GM19397 (cell line): ENCODE measurements around the gene WBP1.
A peak's percentile ranks its signal among the peaks of the same experiment; 100 is the strongest.
"Not testable (repeated sequence)": the region's sequence is repeated elsewhere in the genome, so short reads cannot be mapped to it uniquely, and the experiment has no call there.

Experiments used
- ATAC-seq: cut with Tn5 transposase; IDR thresholded peaks from one replicate; pipeline ENCODE4 v1.9.1; 2021; ENCODE audit warnings: mild to moderate bottlenecking, moderate library complexity; ENCODE audit not compliant: unreplicated experiment

The WBP1 gene

GRCh38 chr2:74481431-74481830, 23.2 kb downstream of the WBP1 start:
- no peak for ATAC-seq

DNA sequence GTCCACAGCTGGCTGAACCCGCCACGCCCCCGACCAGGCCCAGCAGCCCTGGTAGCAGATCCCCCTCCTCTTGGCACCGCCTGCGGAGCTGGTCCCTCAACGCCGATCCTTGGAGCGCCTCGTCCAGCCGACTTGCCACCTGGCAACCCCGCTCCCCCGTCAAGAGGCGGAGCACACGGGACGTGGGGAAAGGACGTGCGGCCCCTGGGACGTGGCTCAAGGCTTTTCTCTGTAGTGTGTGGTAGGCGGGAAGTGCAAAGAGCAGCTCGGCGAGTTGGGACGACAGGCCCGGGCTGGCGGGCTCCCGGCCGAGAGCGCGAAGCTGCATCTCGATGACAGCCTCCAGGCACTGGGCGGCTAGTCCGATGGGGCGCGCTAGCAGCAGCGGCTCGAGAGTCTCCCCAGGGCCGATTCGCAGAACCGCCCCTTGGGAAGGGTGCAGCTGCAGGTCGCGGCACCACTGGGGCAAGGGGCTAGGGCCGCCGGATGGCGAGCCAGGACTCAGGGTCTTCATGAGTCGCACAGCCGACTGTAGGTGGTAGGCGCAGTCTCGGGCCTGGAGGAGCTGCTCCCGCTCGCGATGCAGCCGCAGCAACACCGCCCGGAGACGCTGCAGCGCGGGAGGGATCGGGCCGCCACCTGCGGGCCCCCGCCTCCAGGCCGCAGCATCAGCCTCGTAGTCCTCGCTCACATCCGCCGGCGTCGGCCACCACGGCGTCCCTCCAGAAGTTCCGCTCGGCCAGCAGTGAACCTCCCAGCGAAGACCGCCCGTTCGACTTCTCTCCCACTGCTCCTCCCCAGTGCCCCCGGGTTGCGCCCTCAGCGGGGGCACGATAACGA, 23.9 kb downstream of the WBP1 start:
- peak; percentile 51 for ATAC-seq

- ATAC-seq = peak; percentile 83
These were observed 24.8 kb downstream of the WBP1 start, which contains the start of the genes CCDC142 and TTC31 for GRCh38 chr2:74482801-74483674. CCDC142 (minus strand) TSS chr2:74482998; CDS start chr2:74482837, 161 bp downstream. TTC31 (plus strand) TSS chr2:74483081; CDS start chr2:74483096, 15 bp downstream.

- ATAC-seq = not testable (repeated sequence)
These were observed 25.5 kb downstream of the WBP1 start for GRCh38 chr2:74483675-74484164.

DNA sequence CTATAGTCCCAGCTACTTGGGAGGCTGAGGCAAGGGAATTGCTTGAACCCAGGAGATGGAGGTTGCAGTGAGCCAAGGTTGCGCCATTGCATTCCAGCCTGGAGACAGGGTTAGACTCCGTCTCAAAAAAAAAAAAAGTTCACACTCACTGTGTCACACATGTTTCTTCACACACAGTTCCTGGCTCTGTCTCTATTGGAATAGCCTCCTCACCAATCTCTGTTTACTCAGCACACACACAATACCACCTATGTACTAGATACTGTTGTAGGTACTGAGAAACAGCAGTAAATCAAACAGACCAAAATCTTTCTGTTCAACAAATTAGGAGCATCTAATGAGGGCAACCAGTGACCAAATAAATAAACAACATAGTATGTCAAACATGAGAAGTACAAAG, 27.9 kb downstream of the WBP1 start:
- ATAC-seq = no peak

DNA sequence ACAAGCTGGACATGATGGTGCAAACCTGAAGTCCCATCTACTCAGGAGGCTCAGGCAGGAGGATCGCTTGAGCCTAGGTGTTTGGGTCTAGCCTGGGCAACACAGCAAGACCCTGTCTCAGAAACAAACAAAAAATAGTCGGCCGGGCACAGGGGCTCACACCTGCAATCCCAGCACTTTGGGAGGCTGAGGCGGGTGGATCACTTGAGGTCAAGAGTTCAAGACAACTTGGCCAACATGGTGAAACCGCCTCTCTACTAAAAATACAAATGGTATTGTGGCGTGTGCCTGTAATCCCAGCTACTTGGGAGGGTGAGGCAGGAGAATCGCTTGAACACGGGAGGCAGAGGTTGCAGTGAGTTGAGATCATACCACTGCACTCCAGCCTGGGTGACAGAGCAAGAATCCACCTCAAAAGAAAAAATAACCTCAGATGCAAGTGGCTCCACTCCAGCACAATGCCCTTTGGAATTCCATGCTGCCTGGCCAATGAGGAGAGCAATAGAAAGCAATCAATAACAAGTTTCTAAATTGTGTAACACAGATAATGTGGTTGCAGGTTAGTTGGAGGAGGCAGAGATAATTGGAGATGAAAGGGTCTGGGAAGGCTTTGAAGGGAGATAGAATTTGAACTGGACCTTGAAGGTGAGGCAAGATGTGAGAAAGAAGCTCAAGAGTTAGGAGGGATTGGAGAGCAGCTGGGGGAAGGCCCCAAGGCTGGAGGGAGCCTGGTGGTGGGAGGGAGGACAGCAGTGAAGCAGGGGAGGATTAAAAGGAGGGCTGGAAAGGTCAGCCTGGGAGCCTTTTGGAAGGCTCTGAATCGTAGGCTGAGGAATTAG, 30.6 kb downstream of the WBP1 start:
- no peak for ATAC-seq

GRCh38 chr2:74489906-74490305, 31.7 kb downstream of the WBP1 start:
- ATAC-seq = no peak

DNA sequence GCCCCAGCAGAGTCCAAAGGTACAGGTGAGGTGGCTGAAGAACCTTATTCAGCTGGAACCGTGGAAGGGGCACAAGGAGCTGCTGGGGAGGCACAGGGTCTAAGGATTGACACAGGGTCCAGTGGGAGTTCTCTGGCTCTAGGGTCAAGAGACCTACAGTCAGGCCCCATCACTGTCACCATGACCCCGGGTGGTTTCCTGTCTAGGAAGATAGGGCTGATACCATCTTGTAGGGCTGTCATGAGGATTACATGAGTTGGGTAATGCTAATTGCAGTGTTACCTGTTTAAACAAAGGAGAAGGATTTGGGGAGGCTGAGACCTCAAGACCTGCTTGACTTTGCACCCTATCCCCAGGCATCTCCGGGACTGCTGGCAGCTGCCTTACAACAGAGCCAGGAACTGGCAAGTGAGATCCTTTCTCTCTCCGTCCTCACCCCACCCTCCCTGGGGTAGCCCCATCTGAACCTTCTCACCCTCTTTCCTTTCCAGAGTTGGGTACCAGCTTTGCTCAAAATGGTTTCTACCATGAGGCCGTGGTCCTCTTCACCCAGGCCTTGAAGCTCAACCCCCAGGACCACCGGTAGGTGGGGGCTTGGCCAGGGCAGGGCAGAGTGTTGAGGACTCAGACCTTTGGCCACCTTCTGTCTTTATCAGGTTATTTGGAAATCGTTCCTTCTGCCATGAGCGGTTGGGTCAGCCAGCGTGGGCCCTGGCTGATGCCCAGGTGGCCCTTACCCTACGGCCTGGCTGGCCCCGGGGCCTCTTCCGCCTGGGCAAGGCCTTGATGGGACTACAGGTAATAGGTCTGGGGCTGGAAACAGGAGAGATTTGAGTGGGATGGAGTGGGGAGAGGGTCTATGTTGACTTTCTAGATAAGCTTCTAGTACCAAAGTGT, 33.7 kb downstream of the WBP1 start:
- no peak for ATAC-seq

- no peak for ATAC-seq
These were observed 35.3 kb downstream of the WBP1 start for GRCh38 chr2:74493546-74493945.

DNA sequence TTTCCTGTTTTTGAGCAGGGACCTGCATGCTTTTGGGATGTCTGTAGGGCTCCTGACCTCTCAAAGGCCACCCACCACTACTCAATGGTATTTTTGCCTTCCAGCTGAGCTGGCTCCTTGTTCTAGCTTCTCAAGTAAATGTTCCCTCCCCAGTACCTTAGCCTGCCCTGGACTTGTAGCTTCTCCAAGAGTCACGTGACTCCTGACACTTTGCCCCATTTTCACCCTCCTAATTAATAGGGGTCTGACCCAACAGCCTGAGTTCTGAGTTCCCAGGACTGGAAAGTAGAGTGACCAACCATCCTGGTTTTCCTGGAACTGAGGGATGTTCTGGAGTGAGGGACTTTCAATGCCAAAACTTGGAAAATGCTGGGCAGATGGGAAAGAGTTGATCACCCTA, 37.2 kb downstream of the WBP1 start:
- no peak for ATAC-seq

- ATAC-seq = no peak
These were observed 38.9 kb downstream of the WBP1 start for GRCh38 chr2:74496997-74497776.

DNA sequence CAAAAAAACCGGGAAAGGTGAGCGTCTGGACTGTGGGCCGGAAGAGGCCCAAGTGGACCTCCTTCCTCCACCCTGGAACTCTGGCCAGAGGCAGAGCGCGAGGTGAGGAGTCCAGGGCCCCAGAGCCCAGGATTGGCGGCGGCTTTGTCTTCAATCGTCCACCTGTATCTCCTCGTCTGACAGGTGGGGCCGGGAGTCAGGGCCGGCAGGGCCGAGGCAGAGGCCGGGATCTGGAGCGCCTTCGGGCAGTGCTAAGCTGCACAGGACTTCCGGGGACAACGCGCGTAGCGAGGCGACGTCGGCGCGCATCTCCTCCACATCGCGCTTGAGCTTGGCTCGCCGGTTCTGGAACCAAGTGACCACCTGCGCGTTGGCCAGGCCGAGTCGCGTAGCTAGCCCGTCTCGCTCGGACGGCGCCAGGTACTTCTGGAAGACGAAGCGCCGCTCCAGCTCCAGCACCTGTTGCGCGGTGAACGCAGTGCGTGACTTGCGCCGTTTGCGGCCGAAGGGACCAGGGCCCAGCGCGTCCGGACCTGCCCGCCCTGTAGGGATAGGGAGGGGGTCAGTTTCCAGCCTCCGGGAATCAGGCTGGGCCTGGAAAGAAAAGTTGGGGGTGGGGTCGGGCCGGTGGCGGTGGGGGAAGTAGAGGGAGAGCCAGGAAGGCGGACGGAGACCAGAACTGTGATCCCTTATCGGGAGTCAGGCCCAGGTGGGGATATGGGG, 39.7 kb downstream of the WBP1 start:
- no peak for ATAC-seq

DNA sequence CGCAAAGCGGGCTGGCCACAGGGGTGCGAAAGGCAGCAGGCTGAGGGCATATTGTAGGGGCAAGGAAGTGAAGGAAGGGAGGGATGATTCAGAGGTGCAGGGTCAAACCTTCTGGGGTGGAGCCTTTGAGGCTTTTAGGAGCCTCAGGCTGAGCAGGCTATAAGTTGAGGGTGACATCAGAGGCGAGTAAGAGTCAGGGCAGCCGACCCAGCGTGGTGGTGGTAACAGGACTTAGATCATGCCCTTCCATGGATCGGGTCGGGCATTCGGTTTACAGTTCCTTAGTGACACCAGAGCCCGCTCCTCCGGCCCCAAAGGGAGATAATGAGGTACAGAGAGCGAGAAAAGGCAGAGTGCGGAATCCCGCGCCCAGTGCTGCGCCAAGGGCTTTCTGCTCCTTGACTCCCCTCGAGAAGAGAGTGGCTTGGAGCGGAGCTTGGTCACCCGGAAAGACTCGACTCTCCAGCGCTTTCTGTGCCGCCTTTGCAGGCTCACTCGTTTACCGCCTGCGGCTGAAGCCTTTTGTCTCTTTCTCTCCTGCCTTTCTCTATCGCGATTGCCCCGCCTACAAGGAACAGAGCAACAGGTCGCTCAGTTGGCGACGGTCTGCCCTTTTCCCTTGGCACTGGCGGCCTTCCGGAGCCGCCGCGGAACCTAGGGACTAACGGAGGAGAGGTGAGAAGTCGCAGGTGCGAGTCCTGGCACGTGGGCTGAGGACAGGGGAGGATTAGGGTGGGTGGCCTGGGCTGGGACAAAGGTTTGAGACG, 40.4 kb downstream of the WBP1 start:
- no peak for ATAC-seq

DNA sequence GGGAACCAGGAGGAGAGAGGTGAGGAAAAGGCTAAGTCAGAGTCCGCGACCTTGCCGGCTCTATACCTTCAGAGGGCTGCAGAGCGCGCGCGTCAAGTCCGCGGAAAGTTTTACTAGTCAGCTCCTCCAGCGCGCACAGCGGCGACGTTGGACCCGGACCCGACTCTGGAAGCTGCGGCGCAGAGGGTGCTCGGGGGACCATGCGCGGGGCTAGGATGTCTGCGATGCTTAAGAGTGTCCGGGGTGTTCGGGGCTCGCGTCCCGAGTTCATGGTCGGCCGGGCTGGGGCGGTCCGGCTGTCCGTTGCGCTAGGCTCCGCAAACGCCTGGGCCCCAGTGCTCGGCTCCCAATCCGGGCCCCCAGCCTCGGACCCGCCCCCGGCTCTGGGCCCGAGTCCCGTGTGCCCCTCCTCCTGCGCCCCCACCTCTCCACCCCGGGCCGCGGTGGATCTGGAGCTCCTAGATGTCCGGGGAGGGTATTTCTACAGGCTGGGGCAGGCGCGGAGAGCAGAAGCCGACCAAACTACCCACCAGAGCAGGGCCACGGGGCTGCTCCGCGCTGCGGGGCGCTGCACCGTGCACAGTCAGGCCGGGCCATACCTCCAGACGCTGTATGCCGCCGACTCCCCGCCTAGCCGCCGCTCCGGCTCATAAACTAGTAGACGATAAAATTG, 41.2 kb downstream of the WBP1 start, which contains the start of gene LBX2:
TSS of gene LBX2 (minus strand) at position 337 of the 673 bp plus-strand sequence. CDS start at position 271, 66 bp downstream.
- ATAC-seq = no peak

DNA sequence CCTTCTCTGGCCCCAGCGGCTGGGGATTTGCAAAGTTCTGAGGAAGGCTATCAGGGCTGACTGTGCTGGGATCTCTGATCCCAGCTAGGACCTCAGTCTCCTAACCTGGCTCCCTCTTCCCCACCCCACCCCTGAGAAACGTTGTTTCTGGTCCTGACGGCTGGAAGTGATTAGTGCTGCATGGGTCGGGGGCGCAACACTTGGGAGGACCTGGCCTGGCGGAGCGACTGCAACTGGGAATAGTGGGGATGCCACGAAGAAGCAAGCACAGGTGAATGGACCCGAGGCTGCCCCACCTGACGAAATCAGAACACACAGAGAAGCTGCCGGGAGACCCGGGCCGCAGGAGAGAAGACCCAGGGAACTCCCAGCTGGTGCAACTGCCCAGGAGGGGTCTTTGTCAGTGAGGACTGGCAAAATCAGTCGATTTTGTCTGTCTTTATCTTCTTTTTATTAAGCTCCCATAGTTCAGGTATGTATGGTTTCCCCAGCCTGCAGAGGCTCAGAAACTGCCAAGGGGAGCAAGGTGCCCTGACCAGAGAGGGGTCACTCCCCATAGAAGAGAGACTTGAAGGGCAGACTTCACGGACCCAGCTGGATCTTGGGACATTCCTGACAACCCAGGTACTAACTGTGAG, 41.8 kb downstream of the WBP1 start:
- no peak for ATAC-seq

- ATAC-seq = no peak
These were observed 42.3 kb downstream of the WBP1 start for GRCh38 chr2:74500578-74500946.
